HUES6 (cell line): Measurements from ENCODE around the gene ITPR2.
"Not testable (repeated sequence)": the region's sequence is repeated elsewhere in the genome, so short reads cannot be mapped to it uniquely, and the experiment has no call there.

Experiments
- H3K27ac ChIP-seq: 2 replicates; pipeline ENCODE4 v1.7.0; 2013; ENCODE audit warnings: low read depth, mild to moderate bottlenecking, low read length, inconsistent platforms
- H3K27me3 ChIP-seq: 2 replicates; pipeline ENCODE4 v1.6.1; 2013; ENCODE audit warnings: low read length; ENCODE audit not compliant: control insufficient read depth, insufficient read depth
- H3K36me3 ChIP-seq: 2 replicates; pipeline ENCODE4 v1.6.1; 2013; ENCODE audit warnings: low read length; ENCODE audit not compliant: control insufficient read depth, insufficient read depth
- H3K4me1 ChIP-seq: 2 replicates; pipeline ENCODE4 v1.6.1; 2013; ENCODE audit warnings: low read length; ENCODE audit not compliant: control insufficient read depth, insufficient read depth
- H3K4me3 ChIP-seq: 2 replicates; pipeline ENCODE4 v1.5.1; 2013; ENCODE audit warnings: low read depth, low read length
- H3K9ac ChIP-seq: one replicate; pipeline ENCODE4 v1.6.1; 2013; ENCODE audit warnings: mild to moderate bottlenecking, low read length
- H3K9me3 ChIP-seq: 2 replicates; pipeline ENCODE4 v1.6.1; 2013; ENCODE audit warnings: low read depth, low read length; ENCODE audit not compliant: control insufficient read depth, insufficient read depth

ITPR2 gene

GRCh38 chr12:26867080-26867479, 34.1 kb upstream of the ITPR2 start:
- Histone ChIP-seq H3K4me1 (no peaks in the 10 kb centered on the region), H3K27me3 (no peaks in the 10 kb centered on the region), H3K9ac (no peak overlapping the region), H3K36me3 (no peaks in the 10 kb centered on the region), H3K4me3 (no peak overlapping the region), H3K9me3 (no peaks in the 10 kb centered on the region), H3K27ac (no peak overlapping the region)

- no peaks in the 10 kb centered on the region for H3K27me3 ChIP-seq
- no peaks in the 10 kb centered on the region for H3K9me3 ChIP-seq
- H3K27ac ChIP-seq = no peak overlapping the region
- no peaks in the 10 kb centered on the region for H3K4me1 ChIP-seq
- H3K9ac ChIP-seq = no peak overlapping the region
- H3K4me3 ChIP-seq = no peak overlapping the region
- H3K36me3 ChIP-seq = no peaks in the 10 kb centered on the region
Measured at GRCh38 chr12:26863515-26863914, 30.5 kb upstream of the ITPR2 start.

GRCh38 chr12:26862787-26863186, 29.8 kb upstream of the ITPR2 start:
- H3K4me3 ChIP-seq, H3K36me3 ChIP-seq, H3K27ac ChIP-seq, H3K9me3 ChIP-seq, H3K4me1 ChIP-seq, H3K27me3 ChIP-seq, H3K9ac ChIP-seq: not testable (repeated sequence)

GRCh38 chr12:26861690-26862089, 28.7 kb upstream of the ITPR2 start:
- no peaks in the 10 kb centered on the region for H3K36me3 ChIP-seq
- no peak overlapping the region for H3K27ac ChIP-seq
- H3K4me3 ChIP-seq = no peak overlapping the region
- no peaks in the 10 kb centered on the region for H3K27me3 ChIP-seq
- H3K9me3 ChIP-seq = no peaks in the 10 kb centered on the region
- H3K9ac ChIP-seq = no peak overlapping the region
- peaks cover 8% of the 10 kb centered on the region for H3K4me1 ChIP-seq

GRCh38 chr12:26857465-26858176, 24.6 kb upstream of the ITPR2 start:
- Histone ChIP-seq H3K36me3 (no peaks in the 10 kb centered on the region), H3K4me1 (peaks cover 11% of the 10 kb centered on the region), H3K9me3 (no peaks in the 10 kb centered on the region), H3K4me3 (no peak overlapping the region), H3K27ac (no peak overlapping the region), H3K9ac (no peak overlapping the region), H3K27me3 (no peaks in the 10 kb centered on the region)

GRCh38 chr12:26855337-26855736, 22.3 kb upstream of the ITPR2 start:
- H3K27ac ChIP-seq = no peak overlapping the region
- peaks cover 11% of the 10 kb centered on the region for H3K4me1 ChIP-seq
- H3K9ac ChIP-seq = no peak overlapping the region
- H3K9me3 ChIP-seq = no peaks in the 10 kb centered on the region
- H3K36me3 ChIP-seq = no peaks in the 10 kb centered on the region
- H3K4me3 ChIP-seq = no peak overlapping the region
- no peaks in the 10 kb centered on the region for H3K27me3 ChIP-seq

- H3K27ac ChIP-seq = no peak overlapping the region
- no peaks in the 10 kb centered on the region for H3K36me3 ChIP-seq
- H3K9me3 ChIP-seq = no peaks in the 10 kb centered on the region
- no peak overlapping the region for H3K4me3 ChIP-seq
- no peak overlapping the region for H3K9ac ChIP-seq
- H3K4me1 ChIP-seq = peaks cover 11% of the 10 kb centered on the region
- no peaks in the 10 kb centered on the region for H3K27me3 ChIP-seq
Measured at GRCh38 chr12:26854031-26854390, 21.0 kb upstream of the ITPR2 start.

GRCh38 chr12:26853303-26854030, 20.5 kb upstream of the ITPR2 start:
- Histone ChIP-seq H3K4me1 (peaks cover 11% of the 10 kb centered on the region), H3K27me3 (no peaks in the 10 kb centered on the region), H3K9ac (no peak overlapping the region), H3K36me3 (no peaks in the 10 kb centered on the region), H3K27ac (no peak overlapping the region), H3K4me3 (no peak overlapping the region), H3K9me3 (no peaks in the 10 kb centered on the region)

GRCh38 chr12:26851031-26851809, 18.2 kb upstream of the ITPR2 start:
- H3K27me3 ChIP-seq = no peaks in the 10 kb centered on the region
- no peaks in the 10 kb centered on the region for H3K9me3 ChIP-seq
- 0 out of 2 replicates have a peak, but pooled peaks cover 3% of the 10 kb centered on the region for H3K4me1 ChIP-seq
- no peaks in the 10 kb centered on the region for H3K36me3 ChIP-seq
- H3K9ac ChIP-seq = no peak overlapping the region
- H3K4me3 ChIP-seq = no peak overlapping the region
- H3K27ac ChIP-seq = no peak overlapping the region

GRCh38 chr12:26848156-26848825, 15.3 kb upstream of the ITPR2 start:
- Histone ChIP-seq H3K27me3 (no peaks in the 10 kb centered on the region), H3K4me3 (no peak overlapping the region), H3K4me1 (0 out of 2 replicates have a peak, but pooled peaks cover 3% of the 10 kb centered on the region), H3K27ac (no peak overlapping the region), H3K9ac (no peak overlapping the region), H3K36me3 (no peaks in the 10 kb centered on the region), H3K9me3 (no peaks in the 10 kb centered on the region)
